Stimulated activated CD4-positive, alpha-beta T cell treated with anti-CD3 and anti-CD28 coated beads, Interleukin-12 subunit alpha, Interleukin-12 subunit beta, amount 100 ng/mL, for 48 hours (primary cell): ENCODE results near the gene NUP35.
"Not testable (repeated sequence)": the region's sequence is repeated elsewhere in the genome, so short reads cannot be mapped to it uniquely, and the experiment has no call there.

Experiments
- DNase-seq, 3 donors: peaks; one replicate each; pipeline ENCODE4 v3.0.0-alpha.2; 2020; ENCODE audit warnings: low read depth in 2 of 3, low spot score in 1 of 3

NUP35 gene

GRCh38 chr2:183126635-183127034 is 2.4 kb downstream of the NUP35 start:
- no peak for DNase-seq

- DNase-seq = no peak
These were observed 9.8 kb downstream of the NUP35 start for GRCh38 chr2:183134016-183134415.

GRCh38 chr2:183148955-183149354 is 24.7 kb downstream of the NUP35 start:
- DNase-seq = no peak

- no peak for DNase-seq
These were observed 25.2 kb downstream of the NUP35 start for GRCh38 chr2:183149489-183149888.

GRCh38 chr2:183152280-183152679 is 28.0 kb downstream of the NUP35 start:
- not testable (repeated sequence) for DNase-seq

- DNase-seq = no peak
These were observed 29.7 kb downstream of the NUP35 start for GRCh38 chr2:183153967-183154366.

- not testable (repeated sequence) for DNase-seq
These were observed 30.5 kb downstream of the NUP35 start for GRCh38 chr2:183154772-183155171.

GRCh38 chr2:183157131-183157530 is 32.9 kb downstream of the NUP35 start:
- no peak for DNase-seq

GRCh38 chr2:183162362-183162761 is 38.1 kb downstream of the NUP35 start:
- no peak for DNase-seq

GRCh38 chr2:183163821-183164649 is 39.8 kb downstream of the NUP35 start:
- no peak for DNase-seq

- DNase-seq = no peak
These were observed 40.4 kb downstream of the NUP35 start for GRCh38 chr2:183164650-183165015.

- no peak for DNase-seq
These were observed 42.0 kb downstream of the NUP35 start for GRCh38 chr2:183166210-183166609.

- DNase-seq = not testable (repeated sequence)
These were observed 42.7 kb downstream of the NUP35 start for GRCh38 chr2:183166976-183167375.

- no peak for DNase-seq
These were observed 48.1 kb downstream of the NUP35 start for GRCh38 chr2:183172220-183172887.

GRCh38 chr2:183179156-183179555 is 54.9 kb downstream of the NUP35 start:
- no peak for DNase-seq

GRCh38 chr2:183185534-183185933 is 61.3 kb downstream of the NUP35 start:
- no peak for DNase-seq

GRCh38 chr2:183186296-183186695 is 62.1 kb downstream of the NUP35 start:
- DNase-seq = no peak

- DNase-seq = no peak
These were observed 62.5 kb downstream of the NUP35 start for GRCh38 chr2:183186766-183187165.

- DNase-seq = no peak
These were observed 68.1 kb downstream of the NUP35 start for GRCh38 chr2:183192343-183192742.

GRCh38 chr2:183193904-183194303 is 69.7 kb downstream of the NUP35 start:
- no peak for DNase-seq

GRCh38 chr2:183195397-183195796 is 71.2 kb downstream of the NUP35 start:
- no peak for DNase-seq

- DNase-seq = no peak
These were observed 71.8 kb downstream of the NUP35 start for GRCh38 chr2:183195998-183196409.

GRCh38 chr2:183204397-183204796 is 80.2 kb downstream of the NUP35 start:
- DNase-seq = no peak
